MM.1S (cell line): ENCODE measurements around the gene COX17.

ENCODE experiments used
- EZH2phosphoT487 ChIP-seq: fragments of 300-600 bp; sonication (generic); IDR thresholded peaks from 2 replicates; pipeline ENCODE4 v1.6.1; 2018; ENCODE audit warnings: antibody characterized with exemption, low read length
- TF ChIP-seq, protein P1 (sequence below): fragments of 300-600 bp; sonication (generic); IDR thresholded peaks from 2 replicates; pipeline ENCODE4 v1.5.1; 2016; ENCODE audit warnings: antibody characterized with exemption, low read length, mixed read lengths

DNA sequence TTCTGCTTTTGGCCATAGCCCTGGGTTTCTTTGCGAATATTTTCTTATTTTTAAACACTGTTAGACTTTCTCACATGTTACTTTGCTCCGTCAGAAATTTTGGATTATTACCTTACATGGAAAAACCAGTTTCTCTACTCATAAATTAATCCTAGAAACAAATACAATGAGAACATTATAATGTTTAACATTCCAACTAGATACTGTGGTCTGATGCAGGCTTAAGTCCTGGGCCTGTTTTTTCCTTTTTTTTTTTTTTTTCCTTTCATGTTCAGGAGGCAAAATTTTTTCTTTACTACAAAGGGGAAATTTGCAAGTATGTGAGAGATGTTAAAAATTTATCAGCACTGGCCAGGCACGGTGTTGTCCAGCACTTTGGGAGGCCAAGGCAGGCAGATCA is 45.7 kb downstream of the COX17 start:
- TF ChIP-seq, protein P1, sequence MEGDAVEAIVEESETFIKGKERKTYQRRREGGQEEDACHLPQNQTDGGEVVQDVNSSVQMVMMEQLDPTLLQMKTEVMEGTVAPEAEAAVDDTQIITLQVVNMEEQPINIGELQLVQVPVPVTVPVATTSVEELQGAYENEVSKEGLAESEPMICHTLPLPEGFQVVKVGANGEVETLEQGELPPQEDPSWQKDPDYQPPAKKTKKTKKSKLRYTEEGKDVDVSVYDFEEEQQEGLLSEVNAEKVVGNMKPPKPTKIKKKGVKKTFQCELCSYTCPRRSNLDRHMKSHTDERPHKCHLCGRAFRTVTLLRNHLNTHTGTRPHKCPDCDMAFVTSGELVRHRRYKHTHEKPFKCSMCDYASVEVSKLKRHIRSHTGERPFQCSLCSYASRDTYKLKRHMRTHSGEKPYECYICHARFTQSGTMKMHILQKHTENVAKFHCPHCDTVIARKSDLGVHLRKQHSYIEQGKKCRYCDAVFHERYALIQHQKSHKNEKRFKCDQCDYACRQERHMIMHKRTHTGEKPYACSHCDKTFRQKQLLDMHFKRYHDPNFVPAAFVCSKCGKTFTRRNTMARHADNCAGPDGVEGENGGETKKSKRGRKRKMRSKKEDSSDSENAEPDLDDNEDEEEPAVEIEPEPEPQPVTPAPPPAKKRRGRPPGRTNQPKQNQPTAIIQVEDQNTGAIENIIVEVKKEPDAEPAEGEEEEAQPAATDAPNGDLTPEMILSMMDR, result no peak
- no peak for TF ChIP-seq EZH2phosphoT487
